ENCODE measurements around the gene PLEKHA4. TPM values are rescaled to one million over a fixed set of nuclear protein-coding genes. Genes with fewer than 3 reads are reported as not detected.
A peak's percentile ranks its signal among the peaks of the same experiment; 100 is the strongest.
"Not testable (repeated sequence)": the region's sequence is repeated elsewhere in the genome, so short reads cannot be mapped to it uniquely, and the experiment has no call there.

Gene PLEKHA4
- total RNA-seq, 1 donor from 2014 or later: 14.1 TPM

GRCh38 chr19:48852292-48852691 lies 16.1 kb downstream of the PLEKHA4 start:
- Histone ChIP-seq H3K27ac (ENCODE audit: low read depth, low read length) (no peak overlapping the region), H3K27me3 (ENCODE audit: control insufficient read depth in 3 of 3, insufficient read depth in 3 of 3, low read length in 3 of 3) (no peaks in the 10 kb centered on the region), H3K36me3 (ENCODE audit: control insufficient read depth in 3 of 3, insufficient read depth in 3 of 3, low read length in 3 of 3) (peaks cover 0 to 2% (median 0%) of the 10 kb centered on the region in 3 donors), H3K4me3 (ENCODE audit: low read length in 3 of 3) (no peak overlapping the region), H3K9me3 (ENCODE audit: control insufficient read depth in 3 of 3, low read length in 3 of 3) (no peaks in the 10 kb centered on the region), H3K9ac (ENCODE audit: low read depth in 1 of 3, low read length in 3 of 3) (no peak overlapping the region), H3K4me1 (ENCODE audit: control insufficient read depth in 3 of 3, insufficient read depth in 3 of 3, low read length in 3 of 3) (no peaks in the 10 kb centered on the region)

GRCh38 chr19:48846659-48847058 lies 21.8 kb downstream of the PLEKHA4 start:
- H3K27me3 ChIP-seq (ENCODE audit: control insufficient read depth in 3 of 3, insufficient read depth in 3 of 3, low read length in 3 of 3); H3K27ac ChIP-seq (ENCODE audit: low read depth, low read length); H3K4me3 ChIP-seq (ENCODE audit: low read length in 3 of 3); H3K9ac ChIP-seq (ENCODE audit: low read depth in 1 of 3, low read length in 3 of 3); H3K4me1 ChIP-seq (ENCODE audit: control insufficient read depth in 3 of 3, insufficient read depth in 3 of 3, low read length in 3 of 3); H3K9me3 ChIP-seq (ENCODE audit: control insufficient read depth in 3 of 3, low read length in 3 of 3); H3K36me3 ChIP-seq (ENCODE audit: control insufficient read depth in 3 of 3, insufficient read depth in 3 of 3, low read length in 3 of 3): not testable (repeated sequence)

GRCh38 chr19:48845384-48845783 lies 23.0 kb downstream of the PLEKHA4 start:
- no peak overlapping the region for H3K4me3 ChIP-seq (ENCODE audit: low read length in 3 of 3)
- H3K9me3 ChIP-seq (ENCODE audit: control insufficient read depth in 3 of 3, low read length in 3 of 3): no peaks in the 10 kb centered on the region
- no peaks in the 10 kb centered on the region for H3K4me1 ChIP-seq (ENCODE audit: control insufficient read depth in 3 of 3, insufficient read depth in 3 of 3, low read length in 3 of 3)
- no peak overlapping the region for H3K27ac ChIP-seq (ENCODE audit: low read depth, low read length)
- no peaks in the 10 kb centered on the region for H3K27me3 ChIP-seq (ENCODE audit: control insufficient read depth in 3 of 3, insufficient read depth in 3 of 3, low read length in 3 of 3)
- no peak overlapping the region for H3K9ac ChIP-seq (ENCODE audit: low read depth in 1 of 3, low read length in 3 of 3)
- peaks cover 3 to 4% (median 4%) of the 10 kb centered on the region in 3 donors for H3K36me3 ChIP-seq (ENCODE audit: control insufficient read depth in 3 of 3, insufficient read depth in 3 of 3, low read length in 3 of 3)

GRCh38 chr19:48844472-48844871 lies 23.9 kb downstream of the PLEKHA4 start:
- H3K27me3 ChIP-seq (ENCODE audit: control insufficient read depth in 3 of 3, insufficient read depth in 3 of 3, low read length in 3 of 3): no peaks in the 10 kb centered on the region
- H3K4me1 ChIP-seq (ENCODE audit: control insufficient read depth in 3 of 3, insufficient read depth in 3 of 3, low read length in 3 of 3): no peaks in the 10 kb centered on the region
- no peak overlapping the region for H3K9ac ChIP-seq (ENCODE audit: low read depth in 1 of 3, low read length in 3 of 3)
- H3K36me3 ChIP-seq (ENCODE audit: control insufficient read depth in 3 of 3, insufficient read depth in 3 of 3, low read length in 3 of 3): peaks cover 3 to 4% (median 4%) of the 10 kb centered on the region in 3 donors
- H3K27ac ChIP-seq (ENCODE audit: low read depth, low read length): no peak overlapping the region
- H3K9me3 ChIP-seq (ENCODE audit: control insufficient read depth in 3 of 3, low read length in 3 of 3): no peaks in the 10 kb centered on the region
- no peak overlapping the region for H3K4me3 ChIP-seq (ENCODE audit: low read length in 3 of 3)

- Histone ChIP-seq H3K27me3 (ENCODE audit: control insufficient read depth in 3 of 3, insufficient read depth in 3 of 3, low read length in 3 of 3) (no peaks in the 10 kb centered on the region), H3K9me3 (ENCODE audit: control insufficient read depth in 3 of 3, low read length in 3 of 3) (no peaks in the 10 kb centered on the region), H3K9ac (ENCODE audit: low read depth in 1 of 3, low read length in 3 of 3) (no peak overlapping the region), H3K4me3 (ENCODE audit: low read length in 3 of 3) (no peak overlapping the region), H3K4me1 (ENCODE audit: control insufficient read depth in 3 of 3, insufficient read depth in 3 of 3, low read length in 3 of 3) (no peaks in the 10 kb centered on the region), H3K27ac (ENCODE audit: low read depth, low read length) (no peak overlapping the region), H3K36me3 (ENCODE audit: control insufficient read depth in 3 of 3, insufficient read depth in 3 of 3, low read length in 3 of 3) (peaks cover 3 to 4% (median 4%) of the 10 kb centered on the region in 3 donors)
Observed at GRCh38 chr19:48842789-48843162, 25.6 kb downstream of the PLEKHA4 start.

- no peak overlapping the region for H3K9ac ChIP-seq (ENCODE audit: low read depth in 1 of 3, low read length in 3 of 3)
- no peaks in the 10 kb centered on the region for H3K9me3 ChIP-seq (ENCODE audit: control insufficient read depth in 3 of 3, low read length in 3 of 3)
- H3K36me3 ChIP-seq (ENCODE audit: control insufficient read depth in 3 of 3, insufficient read depth in 3 of 3, low read length in 3 of 3): peaks cover 3 to 4% (median 4%) of the 10 kb centered on the region in 3 donors
- peaks cover 0 to 2% (median 0%) of the 10 kb centered on the region in 3 donors for H3K4me1 ChIP-seq (ENCODE audit: control insufficient read depth in 3 of 3, insufficient read depth in 3 of 3, low read length in 3 of 3)
- H3K4me3 ChIP-seq (ENCODE audit: low read length in 3 of 3): no peak overlapping the region
- no peaks in the 10 kb centered on the region for H3K27me3 ChIP-seq (ENCODE audit: control insufficient read depth in 3 of 3, insufficient read depth in 3 of 3, low read length in 3 of 3)
- H3K27ac ChIP-seq (ENCODE audit: low read depth, low read length): no peak overlapping the region
Observed at GRCh38 chr19:48841571-48841970, 26.8 kb downstream of the PLEKHA4 start.

- no peak overlapping the region for H3K9ac ChIP-seq (ENCODE audit: low read depth in 1 of 3, low read length in 3 of 3)
- peaks cover 2 to 7% (median 5%) of the 10 kb centered on the region in 3 donors for H3K4me1 ChIP-seq (ENCODE audit: control insufficient read depth in 3 of 3, insufficient read depth in 3 of 3, low read length in 3 of 3)
- H3K4me3 ChIP-seq (ENCODE audit: low read length in 3 of 3): no peak overlapping the region
- no peaks in the 10 kb centered on the region for H3K9me3 ChIP-seq (ENCODE audit: control insufficient read depth in 3 of 3, low read length in 3 of 3)
- no peaks in the 10 kb centered on the region for H3K27me3 ChIP-seq (ENCODE audit: control insufficient read depth in 3 of 3, insufficient read depth in 3 of 3, low read length in 3 of 3)
- no peak overlapping the region for H3K27ac ChIP-seq (ENCODE audit: low read depth, low read length)
- peaks cover 3 to 4% (median 4%) of the 10 kb centered on the region in 3 donors for H3K36me3 ChIP-seq (ENCODE audit: control insufficient read depth in 3 of 3, insufficient read depth in 3 of 3, low read length in 3 of 3)
Observed at GRCh38 chr19:48841047-48841446, 27.4 kb downstream of the PLEKHA4 start.

GRCh38 chr19:48837687-48838086 lies 30.7 kb downstream of the PLEKHA4 start:
- H3K27me3 ChIP-seq (ENCODE audit: control insufficient read depth in 3 of 3, insufficient read depth in 3 of 3, low read length in 3 of 3): no peaks in the 10 kb centered on the region
- peaks cover 0 to 2% (median 0%) of the 10 kb centered on the region in 3 donors for H3K36me3 ChIP-seq (ENCODE audit: control insufficient read depth in 3 of 3, insufficient read depth in 3 of 3, low read length in 3 of 3)
- no peak overlapping the region for H3K9ac ChIP-seq (ENCODE audit: low read depth in 1 of 3, low read length in 3 of 3)
- H3K4me3 ChIP-seq (ENCODE audit: low read length in 3 of 3): no peak overlapping the region
- H3K27ac ChIP-seq (ENCODE audit: low read depth, low read length): no peak overlapping the region
- H3K9me3 ChIP-seq (ENCODE audit: control insufficient read depth in 3 of 3, low read length in 3 of 3): no peaks in the 10 kb centered on the region
- H3K4me1 ChIP-seq (ENCODE audit: control insufficient read depth in 3 of 3, insufficient read depth in 3 of 3, low read length in 3 of 3): peaks cover 5 to 14% (median 13%) of the 10 kb centered on the region in 3 donors

- peaks cover 5 to 14% (median 13%) of the 10 kb centered on the region in 3 donors for H3K4me1 ChIP-seq (ENCODE audit: control insufficient read depth in 3 of 3, insufficient read depth in 3 of 3, low read length in 3 of 3)
- peak overlapping the region in 1 of 3 donors; percentile 49 for H3K4me3 ChIP-seq (ENCODE audit: low read length in 3 of 3)
- H3K27ac ChIP-seq (ENCODE audit: low read depth, low read length): no peak overlapping the region
- H3K9me3 ChIP-seq (ENCODE audit: control insufficient read depth in 3 of 3, low read length in 3 of 3): no peaks in the 10 kb centered on the region
- peaks cover 0 to 2% (median 0%) of the 10 kb centered on the region in 3 donors for H3K36me3 ChIP-seq (ENCODE audit: control insufficient read depth in 3 of 3, insufficient read depth in 3 of 3, low read length in 3 of 3)
- peak overlapping the region in 1 of 3 donors; percentile 81 for H3K9ac ChIP-seq (ENCODE audit: low read depth in 1 of 3, low read length in 3 of 3)
- H3K27me3 ChIP-seq (ENCODE audit: control insufficient read depth in 3 of 3, insufficient read depth in 3 of 3, low read length in 3 of 3): no peaks in the 10 kb centered on the region
Observed at GRCh38 chr19:48837051-48837524, 31.3 kb downstream of the PLEKHA4 start.

GRCh38 chr19:48836089-48837017 lies 32.1 kb downstream of the PLEKHA4 start, which contains the start of gene HSD17B14:
TSS of gene HSD17B14 (minus strand) at chr19:48836491. CDS start at chr19:48836411, 80 bp downstream.
- H3K4me1 ChIP-seq (ENCODE audit: control insufficient read depth in 3 of 3, insufficient read depth in 3 of 3, low read length in 3 of 3): peaks cover 5 to 14% (median 13%) of the 10 kb centered on the region in 3 donors
- H3K27ac ChIP-seq (ENCODE audit: low read depth, low read length): peak within 1 kb of the TSS; percentile 64
- no peaks in the 10 kb centered on the region for H3K9me3 ChIP-seq (ENCODE audit: control insufficient read depth in 3 of 3, low read length in 3 of 3)
- H3K9ac ChIP-seq (ENCODE audit: low read depth in 1 of 3, low read length in 3 of 3): peak within 1 kb of the TSS; percentile 54 to 81 (median 77)
- H3K27me3 ChIP-seq (ENCODE audit: control insufficient read depth in 3 of 3, insufficient read depth in 3 of 3, low read length in 3 of 3): no peaks in the 10 kb centered on the region
- peak within 1 kb of the TSS; percentile 58 to 69 (median 65) for H3K4me3 ChIP-seq (ENCODE audit: low read length in 3 of 3)
- H3K36me3 ChIP-seq (ENCODE audit: control insufficient read depth in 3 of 3, insufficient read depth in 3 of 3, low read length in 3 of 3): peaks cover 0 to 2% (median 0%) of the 10 kb centered on the region in 3 donors

All from skeletal muscle tissue (tissue), 4 donors.